Activated naive CD4-positive, alpha-beta T cell treated with anti-CD3 and anti-CD28 coated beads for 36 hours (primary cell): ENCODE measurements around the gene KCNS1. TPM values are rescaled to one million over a fixed set of nuclear protein-coding genes. Genes with fewer than 3 reads are reported as not detected.

Experiments used
- CTCF ChIA-PET: fragments of 350-600 bp; sonication (Branson Sonifier 250); formaldehyde crosslinking; loops from one replicate; lab custom pipeline; 2021; ENCODE audit warnings: antibody characterized with exemption; lab: Charles Lee
- DNase-seq: peaks from one replicate; pipeline ENCODE4 v3.0.0-alpha.2; 2020
- H3K27ac Mint-ChIP-seq: one replicate; pipeline ENCODE4 v1.8.0; 2021; ENCODE audit warnings: mild to moderate bottlenecking, mixed read lengths
- H3K27me3 Mint-ChIP-seq: one replicate; pipeline ENCODE4 v1.8.0; 2021; ENCODE audit warnings: low read depth, mixed read lengths
- H3K36me3 Mint-ChIP-seq: one replicate; pipeline ENCODE4 v1.8.0; 2021; ENCODE audit warnings: low read depth, mixed read lengths
- H3K4me1 Mint-ChIP-seq: one replicate; pipeline ENCODE4 v1.8.0; 2021; ENCODE audit warnings: low read depth, mixed read lengths
- H3K4me3 Mint-ChIP-seq: one replicate; pipeline ENCODE4 v1.8.0; 2021; ENCODE audit warnings: mild to moderate bottlenecking, moderate library complexity, mixed read lengths
- H3K9me3 Mint-ChIP-seq: one replicate; pipeline ENCODE4 v1.8.0; 2021; ENCODE audit warnings: mixed read lengths
- intact Hi-C: fragments of 100-400 bp; cut with micrococcal nuclease; formaldehyde crosslinking; loops from one replicate; pipeline ENCODE4 v1.15.1; 2023
- total RNA-seq, 2 experiments: library from RNA; stranded (reverse); gene quantifications; one replicate each; pipeline ENCODE4 v1.2.3, GENCODE V29; 2021

KCNS1 gene
- total RNA-seq, 2 experiments from 2014 or later, result 0.40 to 0.48 TPM

- no peak for DNase-seq
- H3K36me3 Mint-ChIP-seq, result peaks cover 32% of the 10 kb centered on the region
- peak overlapping the region; percentile 53 for H3K27ac Mint-ChIP-seq
- no peaks in the 10 kb centered on the region for H3K9me3 Mint-ChIP-seq
- peaks cover 78% of the 10 kb centered on the region for H3K4me1 Mint-ChIP-seq
- no peaks in the 10 kb centered on the region for H3K27me3 Mint-ChIP-seq
- intact Hi-C loops, result no loop called here
- no peak overlapping the region for H3K4me3 Mint-ChIP-seq
- CTCF ChIA-PET, result interaction anchor here (0.6 to 1.6 kb wide), 4 partner anchors 12 to 46 kb away, joined by 3 to 6 read pairs (median 5); no protein-coding TSS in a partner anchor
Observed at GRCh38 chr20:45058168-45058850, 42.6 kb downstream of the KCNS1 start.

GRCh38 chr20:45056473-45057173, 44.3 kb downstream of the KCNS1 start:
- no peaks in the 10 kb centered on the region for H3K9me3 Mint-ChIP-seq
- peaks cover 83% of the 10 kb centered on the region for H3K4me1 Mint-ChIP-seq
- H3K27ac Mint-ChIP-seq, result no peak overlapping the region
- no peak for DNase-seq
- no peaks in the 10 kb centered on the region for H3K27me3 Mint-ChIP-seq
- no peak overlapping the region for H3K4me3 Mint-ChIP-seq
- peaks cover 24% of the 10 kb centered on the region for H3K36me3 Mint-ChIP-seq
- CTCF ChIA-PET, result interaction anchor here (1.0 to 3.1 kb wide), 3 partner anchors 12 to 42 kb away, joined by 3 to 11 read pairs (median 3); no protein-coding TSS in a partner anchor
- intact Hi-C loops, result no loop called here

DNA sequence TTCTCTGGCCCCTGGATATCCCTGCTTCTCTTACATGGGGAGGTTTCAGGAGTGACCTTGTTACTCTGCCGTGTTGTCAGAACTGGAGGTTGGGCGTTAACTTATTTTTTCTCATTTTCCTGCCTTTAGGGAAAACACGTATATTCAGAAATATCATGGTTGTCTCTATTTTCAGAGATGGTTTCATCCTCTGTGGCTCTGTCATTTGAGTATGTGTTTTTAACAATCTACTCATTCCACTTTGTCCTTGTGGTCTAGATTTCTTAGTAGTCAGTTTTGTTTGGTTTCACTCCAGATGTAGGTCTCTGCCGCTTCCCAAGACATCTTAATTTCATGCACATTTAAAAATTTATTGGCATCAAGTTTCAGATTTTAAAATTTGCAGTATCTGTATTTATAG, 45.9 kb downstream of the KCNS1 start:
- Mint-ChIP-seq H3K4me1 (peaks cover 77% of the 10 kb centered on the region), H3K4me3 (no peak overlapping the region), H3K36me3 (peaks cover 27% of the 10 kb centered on the region)

DNA sequence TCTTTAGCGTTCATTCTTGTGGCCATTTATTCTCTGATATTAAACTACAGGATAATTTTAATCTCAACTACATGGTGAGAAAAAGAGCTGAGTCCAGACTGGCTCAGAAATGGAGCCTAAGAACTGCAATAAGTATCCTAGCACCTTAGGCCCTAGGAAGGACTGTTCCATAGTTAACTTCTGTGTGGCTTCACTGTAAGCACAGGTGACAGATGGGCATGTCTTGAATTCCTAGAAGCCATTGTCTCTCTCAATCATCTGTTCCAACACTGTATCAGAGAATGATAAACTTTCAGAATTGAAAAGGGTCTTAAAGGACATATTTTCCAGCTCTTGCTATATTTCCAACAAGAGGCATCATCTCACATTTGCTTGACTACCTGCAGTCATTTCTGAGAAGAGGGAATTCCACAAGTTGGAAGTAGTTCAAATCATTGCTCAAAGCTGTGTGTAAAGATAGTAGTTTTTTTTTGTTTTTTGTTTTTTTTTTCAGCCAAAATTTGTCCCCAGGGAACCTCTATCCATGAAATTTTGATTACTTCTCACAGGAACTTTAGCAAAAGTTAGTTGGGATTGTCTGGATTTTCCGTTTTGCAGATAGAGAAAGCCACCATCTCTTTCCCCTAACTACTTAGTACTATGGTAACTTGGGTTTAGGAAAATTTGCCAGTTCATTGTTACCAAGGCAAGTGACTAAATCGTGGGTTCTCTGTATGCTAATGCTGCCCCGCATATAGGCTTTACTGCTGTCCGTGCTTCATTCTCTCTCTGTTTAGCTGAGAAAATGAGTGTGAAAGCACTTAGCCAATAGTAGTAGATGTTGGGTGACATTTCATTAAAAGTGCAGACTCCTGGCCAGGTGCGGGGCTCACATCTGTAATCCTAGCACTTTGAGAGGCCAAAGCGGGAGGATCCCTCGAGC, 47.2 kb downstream of the KCNS1 start:
- CTCF ChIA-PET, result interaction anchor here (0.6 to 7.1 kb wide), 8 partner anchors 9 to 237 kb away, joined by 3 to 45 read pairs (median 5); no protein-coding TSS in a partner anchor
- H3K4me1 Mint-ChIP-seq, result peaks cover 80% of the 10 kb centered on the region
- no peaks in the 10 kb centered on the region for H3K9me3 Mint-ChIP-seq
- H3K36me3 Mint-ChIP-seq, result peaks cover 26% of the 10 kb centered on the region
- no peak overlapping the region for H3K4me3 Mint-ChIP-seq
- peak overlapping the region; percentile 80 for H3K27ac Mint-ChIP-seq
- no peaks in the 10 kb centered on the region for H3K27me3 Mint-ChIP-seq
- DNase-seq, result no peak
- intact Hi-C loops, result no loop called here

More for the DNA sequence above, 45.9 kb downstream of the KCNS1 start:
- peak overlapping the region; percentile 48 for H3K27ac Mint-ChIP-seq
- DNase-seq, result no peak
- intact Hi-C loops, result no loop called here
- no peaks in the 10 kb centered on the region for H3K9me3 Mint-ChIP-seq
- H3K27me3 Mint-ChIP-seq, result no peaks in the 10 kb centered on the region
- CTCF ChIA-PET, result interaction anchor here (0.6 to 3.1 kb wide), 6 partner anchors 10 to 839 kb away, joined by 3 to 11 read pairs (median 4); no protein-coding TSS in a partner anchor

DNA sequence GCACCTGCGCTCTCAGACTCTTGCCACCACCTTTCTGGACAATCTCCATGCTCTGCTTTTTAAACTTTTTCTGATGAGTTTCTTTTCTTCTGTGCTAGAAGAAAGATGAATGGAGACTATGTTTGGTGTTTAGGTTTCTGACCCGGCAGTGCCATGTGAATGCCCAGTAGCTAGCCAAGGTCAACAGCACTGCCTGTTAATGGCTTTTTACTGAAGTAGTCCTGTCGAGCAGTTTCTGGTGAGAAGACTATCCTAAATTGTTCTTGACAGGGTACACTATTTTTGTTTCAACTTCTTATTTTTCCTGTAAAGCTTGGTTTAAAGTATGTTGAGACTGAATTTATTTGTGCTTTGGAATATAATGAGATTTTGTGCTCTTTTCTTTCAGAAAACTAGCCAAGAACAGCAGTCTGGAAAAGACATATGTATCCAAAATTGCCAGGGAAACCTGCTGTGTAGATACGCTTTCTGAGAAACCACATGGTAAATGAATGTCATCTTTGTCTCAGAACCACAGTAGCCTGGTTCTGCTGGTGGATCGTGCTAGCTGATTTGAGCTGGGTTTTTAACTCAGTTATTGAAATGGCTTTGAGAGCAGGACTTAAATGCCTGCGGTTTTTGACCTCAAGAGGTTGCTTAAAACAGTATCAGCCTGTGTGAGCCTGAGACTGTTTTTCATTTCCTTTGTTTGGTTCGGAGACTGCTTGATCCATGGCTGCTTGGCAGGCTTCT, 48.1 kb downstream of the KCNS1 start:
- intact Hi-C loops, result no loop called here
- peak overlapping the region; percentile 80 for H3K27ac Mint-ChIP-seq
- peaks cover 80% of the 10 kb centered on the region for H3K4me1 Mint-ChIP-seq
- CTCF ChIA-PET, result interaction anchor here (0.6 to 7.1 kb wide), 5 partner anchors 9 to 238 kb away, joined by 3 to 45 read pairs (median 4); no protein-coding TSS in a partner anchor
- no peak overlapping the region for H3K4me3 Mint-ChIP-seq
- no peaks in the 10 kb centered on the region for H3K9me3 Mint-ChIP-seq
- H3K36me3 Mint-ChIP-seq, result peaks cover 26% of the 10 kb centered on the region
- DNase-seq, result peak; percentile 20
- no peaks in the 10 kb centered on the region for H3K27me3 Mint-ChIP-seq

DNA sequence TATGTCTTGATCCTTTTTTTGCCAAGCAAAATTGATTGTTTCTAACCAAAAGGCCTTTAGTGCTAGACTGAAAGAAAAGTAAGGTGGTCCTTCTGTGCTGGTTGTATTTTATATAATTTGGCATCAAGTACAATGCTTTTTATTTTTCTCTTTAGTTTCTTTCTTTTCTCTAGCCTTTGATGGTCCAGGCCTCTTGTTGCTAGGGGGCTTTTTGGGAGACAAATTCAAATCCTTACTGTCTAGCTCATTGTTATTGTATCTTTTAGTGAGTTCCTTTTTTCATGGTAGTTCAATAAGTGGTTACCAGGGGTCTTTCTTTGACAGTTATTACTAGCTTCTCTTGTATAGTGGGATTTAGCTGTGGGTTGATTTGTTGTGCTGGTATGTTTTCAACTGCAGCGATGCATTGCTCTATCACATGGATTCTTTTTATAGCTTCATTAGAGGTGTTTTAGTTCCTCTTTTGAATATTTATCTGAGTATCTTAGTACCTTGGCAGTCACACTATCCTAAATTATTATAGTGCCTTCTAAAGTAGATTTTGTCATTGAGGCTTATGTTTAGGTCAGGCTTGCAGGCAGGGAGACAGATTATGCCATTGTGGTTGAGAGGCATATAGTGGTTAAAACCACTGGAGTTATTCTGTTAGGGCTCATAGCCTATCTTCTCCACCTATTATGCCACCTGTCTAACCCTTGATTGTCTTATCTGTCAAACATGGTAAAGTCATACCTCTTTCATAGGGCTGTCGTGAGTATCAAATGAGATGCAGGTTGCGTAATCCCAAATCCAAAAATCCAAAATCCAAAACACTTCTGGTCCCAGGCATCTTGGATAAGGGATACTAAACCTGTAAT, 49.5 kb downstream of the KCNS1 start:
- Mint-ChIP-seq H3K4me3 (no peak overlapping the region), H3K4me1 (peaks cover 81% of the 10 kb centered on the region), H3K27ac (peak overlapping the region; percentile 0), H3K27me3 (no peaks in the 10 kb centered on the region), H3K9me3 (no peaks in the 10 kb centered on the region), H3K36me3 (peaks cover 26% of the 10 kb centered on the region)
- intact Hi-C loops, result loop anchor here (1.0 kb wide), 1 partner anchor 10 kb away; no protein-coding TSS in a partner anchor
- no peak for DNase-seq
- CTCF ChIA-PET, result interaction anchor here (0.9 to 7.1 kb wide), 5 partner anchors 7 to 241 kb away, joined by 3 to 45 read pairs (median 10); no protein-coding TSS in a partner anchor

DNA sequence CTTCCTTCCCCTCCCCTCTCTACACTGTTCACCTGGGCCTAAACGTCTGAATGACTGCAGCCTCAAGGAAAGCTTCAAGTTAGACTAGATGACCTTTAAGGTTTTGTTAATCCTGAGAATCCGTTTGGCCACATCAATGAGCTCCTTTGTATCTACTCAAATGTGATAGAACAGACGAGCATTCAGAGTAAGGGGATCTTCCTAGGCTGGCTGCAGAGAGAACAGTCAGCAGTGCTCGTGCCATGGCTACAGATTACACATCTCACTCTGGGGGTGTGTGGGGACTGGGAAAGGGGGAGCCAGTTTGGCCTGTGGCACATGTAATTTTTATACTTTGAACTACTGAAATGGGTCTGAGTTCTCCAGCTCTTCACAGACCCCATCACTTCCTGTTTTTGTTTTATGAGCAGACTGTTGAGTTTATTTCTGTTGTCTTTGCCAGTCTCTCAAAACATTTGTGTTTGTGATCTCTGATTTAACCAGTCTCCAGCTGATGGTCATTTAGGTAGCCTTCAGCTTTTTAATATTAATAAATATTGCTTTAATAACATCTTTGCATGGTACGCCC, 50.9 kb downstream of the KCNS1 start:
- intact Hi-C loops, result no loop called here
- Mint-ChIP-seq H3K27me3 (no peaks in the 10 kb centered on the region), H3K9me3 (no peaks in the 10 kb centered on the region), H3K36me3 (peaks cover 17% of the 10 kb centered on the region), H3K4me3 (peak overlapping the region; percentile 0), H3K4me1 (peaks cover 71% of the 10 kb centered on the region), H3K27ac (peak overlapping the region; percentile 67)
- CTCF ChIA-PET, result interaction anchor here (0.6 to 7.1 kb wide), 10 partner anchors 11 to 243 kb away, joined by 3 to 45 read pairs (median 4); partner anchors contain the start of gene STK4
- DNase-seq, result peak; percentile 58

GRCh38 chr20:45049438-45049837, 51.5 kb downstream of the KCNS1 start:
- Mint-ChIP-seq H3K4me1 (peaks cover 69% of the 10 kb centered on the region), H3K27me3 (no peaks in the 10 kb centered on the region), H3K9me3 (no peaks in the 10 kb centered on the region), H3K27ac (peak overlapping the region; percentile 67), H3K4me3 (peak overlapping the region; percentile 0), H3K36me3 (peaks cover 13% of the 10 kb centered on the region)
- intact Hi-C loops, result no loop called here
- no peak for DNase-seq
- CTCF ChIA-PET, result interaction anchor here (0.6 to 7.1 kb wide), 9 partner anchors 10 to 243 kb away, joined by 3 to 45 read pairs (median 5); partner anchors contain the start of gene STK4

- H3K27me3 Mint-ChIP-seq, result no peaks in the 10 kb centered on the region
- H3K4me1 Mint-ChIP-seq, result peaks cover 70% of the 10 kb centered on the region
- intact Hi-C loops, result no loop called here
- DNase-seq, result no peak
- CTCF ChIA-PET, result interaction anchor here (7.1 kb wide), 1 partner anchor 47 kb away, joined by 45 read pairs; no protein-coding TSS in a partner anchor
- H3K4me3 Mint-ChIP-seq, result no peak overlapping the region
- H3K36me3 Mint-ChIP-seq, result peaks cover 18% of the 10 kb centered on the region
- no peak overlapping the region for H3K27ac Mint-ChIP-seq
- no peaks in the 10 kb centered on the region for H3K9me3 Mint-ChIP-seq
Observed at GRCh38 chr20:45047581-45048119, 53.3 kb downstream of the KCNS1 start.

DNA sequence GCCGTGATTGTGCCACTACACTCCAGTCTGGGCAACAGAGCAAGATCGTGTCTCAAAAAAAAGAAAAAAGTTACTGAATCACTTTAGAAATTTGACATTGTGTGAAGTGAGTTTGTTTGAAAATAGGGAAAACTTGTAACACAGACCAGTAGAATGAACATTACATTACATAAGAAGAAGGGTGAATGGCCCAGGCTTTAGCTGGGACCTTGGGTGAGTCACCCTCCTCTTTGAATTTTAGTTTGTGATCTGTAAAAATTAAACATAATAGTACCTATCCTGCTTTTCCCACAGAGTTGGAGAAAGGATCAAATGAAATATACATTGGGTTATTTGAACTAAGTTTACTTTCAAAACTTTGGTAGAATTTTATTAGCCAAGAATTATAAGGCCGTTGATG, 56.3 kb downstream of the KCNS1 start:
- CTCF ChIA-PET, result interaction anchor here (0.5 to 4.5 kb wide), 34 partner anchors 8 to 336 kb away, joined by 3 to 60 read pairs (median 7); partner anchors contain the start of gene WFDC5
- H3K9me3 Mint-ChIP-seq, result no peaks in the 10 kb centered on the region
- H3K4me3 Mint-ChIP-seq, result no peak overlapping the region
- intact Hi-C loops, result loop anchor here (1.0 to 2.0 kb wide), 3 partner anchors 34 to 246 kb away; no protein-coding TSS in a partner anchor
- H3K27ac Mint-ChIP-seq, result no peak overlapping the region
- H3K36me3 Mint-ChIP-seq, result peaks cover 27% of the 10 kb centered on the region
- no peaks in the 10 kb centered on the region for H3K27me3 Mint-ChIP-seq
- no peak for DNase-seq
- H3K4me1 Mint-ChIP-seq, result peaks cover 76% of the 10 kb centered on the region
